ENCODE measurements around the gene GPBAR1. TPM values are rescaled to one million over a fixed set of nuclear protein-coding genes. Genes with fewer than 3 reads are reported as not detected.

GPBAR1 gene
- total RNA-seq, 2 donors from 2014 or later, result 0.91 TPM; not detected in 1

- Histone ChIP-seq H3K36me3 (peaks cover 18 to 28% of the 10 kb centered on the region in 2 donors), H3K27ac (no peak overlapping the region), H3K27me3 (replicated peaks; ENCODE audit: insufficient read depth) (no peaks in the 10 kb centered on the region), H3K4me3 (no peak overlapping the region), H3K9me3 (no peaks in the 10 kb centered on the region), H3K4me1 (replicated peaks) (no peaks in the 10 kb centered on the region)
- TF ChIP-seq POLR2AphosphoS5 (IDR thresholded peaks at IDR 0.05) (no peak), POLR2A (IDR thresholded peaks at IDR 0.05) (no peak)
- TF ChIP-seq, protein P1, sequence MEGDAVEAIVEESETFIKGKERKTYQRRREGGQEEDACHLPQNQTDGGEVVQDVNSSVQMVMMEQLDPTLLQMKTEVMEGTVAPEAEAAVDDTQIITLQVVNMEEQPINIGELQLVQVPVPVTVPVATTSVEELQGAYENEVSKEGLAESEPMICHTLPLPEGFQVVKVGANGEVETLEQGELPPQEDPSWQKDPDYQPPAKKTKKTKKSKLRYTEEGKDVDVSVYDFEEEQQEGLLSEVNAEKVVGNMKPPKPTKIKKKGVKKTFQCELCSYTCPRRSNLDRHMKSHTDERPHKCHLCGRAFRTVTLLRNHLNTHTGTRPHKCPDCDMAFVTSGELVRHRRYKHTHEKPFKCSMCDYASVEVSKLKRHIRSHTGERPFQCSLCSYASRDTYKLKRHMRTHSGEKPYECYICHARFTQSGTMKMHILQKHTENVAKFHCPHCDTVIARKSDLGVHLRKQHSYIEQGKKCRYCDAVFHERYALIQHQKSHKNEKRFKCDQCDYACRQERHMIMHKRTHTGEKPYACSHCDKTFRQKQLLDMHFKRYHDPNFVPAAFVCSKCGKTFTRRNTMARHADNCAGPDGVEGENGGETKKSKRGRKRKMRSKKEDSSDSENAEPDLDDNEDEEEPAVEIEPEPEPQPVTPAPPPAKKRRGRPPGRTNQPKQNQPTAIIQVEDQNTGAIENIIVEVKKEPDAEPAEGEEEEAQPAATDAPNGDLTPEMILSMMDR (IDR thresholded peaks at IDR 0.05), result no peak
- WGBS, result 79% methylated on average over 6 of the region's 6 CpGs
- no peak for DNase-seq (ENCODE audit: low spot score)
- intact Hi-C loops (cut with DNase I), result no loop called here
These were observed 1.4 kb downstream of the GPBAR1 start for GRCh38 chr2:218262237-218262600.

DNA sequence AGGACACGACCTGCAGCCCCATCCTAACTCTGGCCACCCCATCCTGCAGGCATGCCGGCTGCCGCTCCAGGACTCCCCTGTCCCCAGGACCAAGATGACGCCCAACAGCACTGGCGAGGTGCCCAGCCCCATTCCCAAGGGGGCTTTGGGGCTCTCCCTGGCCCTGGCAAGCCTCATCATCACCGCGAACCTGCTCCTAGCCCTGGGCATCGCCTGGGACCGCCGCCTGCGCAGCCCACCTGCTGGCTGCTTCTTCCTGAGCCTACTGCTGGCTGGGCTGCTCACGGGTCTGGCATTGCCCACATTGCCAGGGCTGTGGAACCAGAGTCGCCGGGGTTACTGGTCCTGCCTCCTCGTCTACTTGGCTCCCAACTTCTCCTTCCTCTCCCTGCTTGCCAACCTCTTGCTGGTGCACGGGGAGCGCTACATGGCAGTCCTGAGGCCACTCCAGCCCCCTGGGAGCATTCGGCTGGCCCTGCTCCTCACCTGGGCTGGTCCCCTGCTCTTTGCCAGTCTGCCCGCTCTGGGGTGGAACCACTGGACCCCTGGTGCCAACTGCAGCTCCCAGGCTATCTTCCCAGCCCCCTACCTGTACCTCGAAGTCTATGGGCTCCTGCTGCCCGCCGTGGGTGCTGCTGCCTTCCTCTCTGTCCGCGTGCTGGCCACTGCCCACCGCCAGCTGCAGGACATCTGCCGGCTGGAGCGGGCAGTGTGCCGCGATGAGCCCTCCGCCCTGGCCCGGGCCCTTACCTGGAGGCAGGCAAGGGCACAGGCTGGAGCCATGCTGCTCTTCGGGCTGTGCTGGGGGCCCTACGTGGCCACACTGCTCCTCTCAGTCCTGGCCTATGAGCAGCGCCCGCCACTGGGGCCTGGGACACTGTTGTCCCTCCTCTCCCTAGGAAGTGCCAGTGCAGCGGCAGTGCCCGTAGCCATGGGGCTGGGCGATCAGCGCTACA is 2.1 kb downstream of the GPBAR1 start:
- Histone ChIP-seq H3K27me3 (replicated peaks; ENCODE audit: insufficient read depth) (no peaks in the 10 kb centered on the region), H3K9me3 (no peaks in the 10 kb centered on the region), H3K4me3 (no peak overlapping the region), H3K36me3 (peaks cover 18 to 28% of the 10 kb centered on the region in 2 donors), H3K27ac (no peak overlapping the region), H3K4me1 (replicated peaks) (no peaks in the 10 kb centered on the region)
- no peak for TF ChIP-seq POLR2A (IDR thresholded peaks at IDR 0.05)
- no peak for TF ChIP-seq POLR2AphosphoS5 (IDR thresholded peaks at IDR 0.05)
- TF ChIP-seq, protein P1 (IDR thresholded peaks at IDR 0.05), result no peak
- intact Hi-C loops (cut with DNase I), result no loop called here
- DNase-seq (ENCODE audit: low spot score), result no peak
- WGBS, result 86% methylated on average over 33 of the region's 39 CpGs

GRCh38 chr2:218263817-218264641 is 3.2 kb downstream of the GPBAR1 start:
- intact Hi-C loops (cut with DNase I), result no loop called here
- WGBS, result 65% methylated on average over 17 of the region's 17 CpGs
- Histone ChIP-seq H3K4me1 (replicated peaks) (no peaks in the 10 kb centered on the region), H3K27ac (no peak overlapping the region), H3K27me3 (replicated peaks; ENCODE audit: insufficient read depth) (no peaks in the 10 kb centered on the region), H3K9me3 (no peaks in the 10 kb centered on the region), H3K36me3 (peaks cover 18 to 28% of the 10 kb centered on the region in 2 donors), H3K4me3 (no peak overlapping the region)
- no peak for DNase-seq (ENCODE audit: low spot score)
- TF ChIP-seq, protein P1 (IDR thresholded peaks at IDR 0.05), result no peak
- no peak for TF ChIP-seq POLR2A (IDR thresholded peaks at IDR 0.05)
- TF ChIP-seq POLR2AphosphoS5 (IDR thresholded peaks at IDR 0.05), result no peak

DNA sequence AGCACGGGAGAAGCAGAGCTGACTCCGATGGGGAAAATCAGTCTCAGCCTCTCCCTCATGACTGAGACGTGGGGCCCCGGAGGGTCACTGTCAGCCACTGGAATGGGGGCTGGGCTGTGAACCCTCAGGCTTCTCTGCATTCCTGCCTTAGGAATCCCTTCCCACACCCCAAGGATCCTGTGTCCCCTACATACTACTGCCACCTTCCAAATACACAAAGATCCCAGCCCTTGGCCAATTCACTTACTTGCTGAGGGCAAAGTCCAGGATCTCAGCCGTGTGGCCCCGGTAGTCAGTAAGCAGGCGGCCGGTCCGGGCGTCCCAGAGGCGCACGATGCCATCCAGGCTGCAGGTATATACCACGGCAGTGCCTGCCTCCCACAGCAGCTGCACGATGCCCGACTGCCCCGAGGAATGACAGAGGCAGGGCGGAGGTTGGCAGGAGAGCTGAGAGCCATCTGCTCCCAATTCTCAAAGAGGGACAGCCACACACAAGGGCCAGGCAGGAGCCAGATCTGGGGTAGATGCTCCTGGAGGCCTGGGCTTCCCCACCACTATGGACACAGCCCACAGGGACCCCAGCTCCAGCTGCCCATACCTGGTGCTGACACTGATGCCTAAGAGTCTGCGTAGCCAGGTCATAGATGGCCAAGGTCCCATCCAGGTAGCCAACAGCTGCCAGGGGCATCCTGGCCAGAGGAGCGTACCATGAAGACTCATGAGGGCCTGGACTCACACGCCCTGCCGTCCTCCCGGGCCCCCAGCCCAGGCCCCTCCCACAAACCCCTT is 4.2 kb downstream of the GPBAR1 start:
- intact Hi-C loops (cut with DNase I), result no loop called here
- Histone ChIP-seq H3K36me3 (peaks cover 18 to 28% of the 10 kb centered on the region in 2 donors), H3K4me3 (no peak overlapping the region), H3K9me3 (no peaks in the 10 kb centered on the region), H3K27ac (no peak overlapping the region), H3K27me3 (replicated peaks; ENCODE audit: insufficient read depth) (no peaks in the 10 kb centered on the region), H3K4me1 (replicated peaks) (no peaks in the 10 kb centered on the region)
- TF ChIP-seq, protein P1 (IDR thresholded peaks at IDR 0.05), result no peak
- TF ChIP-seq POLR2AphosphoS5 (IDR thresholded peaks at IDR 0.05) (no peak), POLR2A (IDR thresholded peaks at IDR 0.05) (no peak)
- WGBS, result 87% methylated on average over 22 of the region's 22 CpGs
- DNase-seq (ENCODE audit: low spot score), result no peak

All from prostate gland (tissue), 2 donors.